Adrenal gland (tissue), 12 donors: ENCODE measurements around the gene SKOR1. TPM values are rescaled to one million over a fixed set of nuclear protein-coding genes. Genes with fewer than 3 reads are reported as not detected.

Experiments used
- DNase-seq, 7 donors: peaks; one replicate each; pipeline ENCODE4 v3.0.0-alpha.2; 2019 to 2020
- H3K27ac ChIP-seq, 5 donors: fragments of 200-600 bp; sonication (generic) in 4 of 5; 1 replicate in 3 of 5; 2 replicates in 2 of 5; pipeline versions ENCODE4 v1.5.1 to v1.8.0; 2016 to 2020; ENCODE audit warnings: mild to moderate bottlenecking in 1 of 5
- H3K27me3 ChIP-seq: fragments of 200-600 bp; 2 replicates; pipeline ENCODE4 v1.8.0; 2021
- H3K36me3 ChIP-seq, 2 donors: fragments of 200-600 bp; replicated peaks in 1 of 2; 1 replicate in 1 of 2; 2 replicates in 1 of 2; pipeline versions ENCODE4 v1.5.1 to v1.8.0; 2018 to 2022
- H3K4me1 ChIP-seq, 2 donors: fragments of 200-600 bp; replicated peaks in 1 of 2; 1 replicate in 1 of 2; 2 replicates in 1 of 2; pipeline versions ENCODE4 v1.5.1 to v1.8.0; 2018 to 2021
- H3K4me3 ChIP-seq, 4 donors: fragments of 200-600 bp; sonication (generic) in 3 of 4; one replicate each; pipeline ENCODE4 v1.5.1; 2016 to 2018
- H3K9me3 ChIP-seq, 3 donors: fragments of 200-600 bp; sonication (generic) in 1 of 3; replicated peaks in 1 of 3; 1 replicate in 2 of 3; 2 replicates in 1 of 3; pipeline versions ENCODE4 v1.5.1 to v1.8.0; 2016 to 2021
- CTCF ChIP-seq, 6 experiments: fragments of 450-650 bp in 4 of 6; fragments of 200-600 bp in 2 of 6; sonication (generic) in 1 of 6; IDR thresholded peaks; 1 replicate in 5 of 6; 2 replicates in 1 of 6; pipeline versions ENCODE4 v1.5.1 to v1.8.0; 2016 to 2021; ENCODE audit warnings: antibody characterized with exemption in 6 of 6, mild to moderate bottlenecking in 2 of 6, moderate library complexity in 1 of 6
- POLR2A ChIP-seq, 2 donors: fragments of 450-650 bp; IDR thresholded peaks; one replicate each; pipeline ENCODE4 v1.6.1; 2017; ENCODE audit warnings: antibody characterized with exemption in 2 of 2, mild to moderate bottlenecking in 2 of 2, moderate library complexity in 1 of 2
- WGBS, 4 donors: extraction: QIAGEN DNeasy Blood & Tissue Kit in 2 of 4; methylation state at CpG; one replicate each; pipeline versions ENCODE4 v1.1.5 to v1.1.7; 2013 to 2017; 5-methylcytosine and 5-hydroxymethylcytosine counted together
- intact Hi-C, 2 donors: fragments of 100-400 bp; cut with DNase I; formaldehyde crosslinking; loops; one replicate each; pipeline versions ENCODE4 v1.14.1 to v1.15.0; 2022 to 2023
- polyA plus RNA-seq, 3 donors: library from polyadenylated mRNA; stranded (reverse); fragments of 200-250 nt in 2 of 3; fragments of 350-450 nt in 1 of 3; fragmentation: Illumina TruSeq in 1 of 3; extraction: RNeasy Lipid Tissue Mini Kit (QIAGEN cat#74804) in 1 of 3; gene quantifications; one replicate each; pipeline ENCODE4 v1.2.3, GENCODE V29; 2013 to 2014
- total RNA-seq, 9 donors: library from RNA; depleted of rRNA in 4 of 9; stranded (reverse); fragments of >200 nt in 4 of 9; fragments of 120-200 nt in 1 of 9; fragmentation: NEBNext Ultra II Directional in 1 of 9; extraction: Animal tissue kit (Norgen Biotek cat#: 25700) in 1 of 9; gene quantifications; one replicate each; pipeline versions ENCODE4 v1.1.0 to v1.2.4, GENCODE V29; 2013 to 2023
- donor health status: healthy with polysubstance abuse.
- donor health status: Bipolar disorder and iron deficiency.
- donor health status: DM: yes; HTN: yes; CAD: no.
- donor health status: DM: no; HTN: no; CAD: no.
- donor health status: DM: no; HTN: no; CAD: no.
- donor health status: DM: yes; HTN: yes; CAD: no.

Gene SKOR1
- total and polyA plus RNA-seq, 12 donors: 0.17 to 1.3 (median 0.53) TPM; not detected in 1

- TF ChIP-seq CTCF (IDR thresholded peaks at IDR 0.05) (no peak), POLR2A (IDR thresholded peaks at IDR 0.05) (no peak)
- Histone ChIP-seq H3K36me3 (no peaks in the 10 kb centered on the region), H3K9me3 (no peaks in the 10 kb centered on the region), H3K27ac (no peak overlapping the region), H3K27me3 (no peaks in the 10 kb centered on the region), H3K4me1 (peaks cover 0 to 11% of the 10 kb centered on the region in 2 donors), H3K4me3 (no peak overlapping the region)
- 82 to 94% (median 84%) methylated on average over 4 of the region's 4 CpGs for WGBS, 4 donors
- intact Hi-C loops: loop anchor here (10.0 kb wide), 1 partner anchor 189 kb away; the partner anchor contains the start of gene PIAS1 (in 2 of the 2)
- no peak for DNase-seq
Measured at GRCh38 chr15:67865766-67866165, 40.5 kb downstream of the SKOR1 start.

- H3K4me1 ChIP-seq: no peaks in the 10 kb centered on the region
- H3K4me3 ChIP-seq: no peak overlapping the region
- H3K27me3 ChIP-seq: no peaks in the 10 kb centered on the region
- TF ChIP-seq CTCF (IDR thresholded peaks at IDR 0.05) (no peak), POLR2A (IDR thresholded peaks at IDR 0.05) (no peak)
- 85 to 94% (median 90%) methylated on average over 3 of the region's 3 CpGs for WGBS, 4 donors
- no peaks in the 10 kb centered on the region for H3K36me3 ChIP-seq
- no peaks in the 10 kb centered on the region for H3K9me3 ChIP-seq
- intact Hi-C loops: loop anchor here (10.0 kb wide), 2 partner anchors 75 to 185 kb away; partner anchors contain the start of gene PIAS1 (in 2 of the 2)
- peak in 1 of 7 donors; percentile 3 for DNase-seq
- H3K27ac ChIP-seq: no peak overlapping the region
Measured at GRCh38 chr15:67869701-67870100, 44.4 kb downstream of the SKOR1 start.

- Histone ChIP-seq H3K36me3 (no peaks in the 10 kb centered on the region), H3K27ac (no peak overlapping the region), H3K9me3 (no peaks in the 10 kb centered on the region), H3K27me3 (no peaks in the 10 kb centered on the region), H3K4me1 (no peaks in the 10 kb centered on the region), H3K4me3 (no peak overlapping the region)
- TF ChIP-seq POLR2A (IDR thresholded peaks at IDR 0.05) (no peak), CTCF (IDR thresholded peaks at IDR 0.05) (no peak)
- no peak for DNase-seq
- intact Hi-C loops: loop anchor here in 1 of 2 donors (10.0 kb wide), 1 partner anchor 74 kb away; no protein-coding TSS in a partner anchor
Measured at GRCh38 chr15:67870868-67871408, 45.6 kb downstream of the SKOR1 start.

GRCh38 chr15:67873777-67874176 lies 48.5 kb downstream of the SKOR1 start:
- Histone ChIP-seq H3K9me3 (no peaks in the 10 kb centered on the region), H3K4me1 (no peaks in the 10 kb centered on the region), H3K27me3 (no peaks in the 10 kb centered on the region), H3K4me3 (no peak overlapping the region), H3K36me3 (no peaks in the 10 kb centered on the region), H3K27ac (no peak overlapping the region)
- WGBS, 4 donors: 84 to 92% (median 87%) methylated on average over 3 of the region's 3 CpGs
- no peak for TF ChIP-seq CTCF (IDR thresholded peaks at IDR 0.05)
- TF ChIP-seq POLR2A (IDR thresholded peaks at IDR 0.05): no peak
- peak in 1 of 7 donors; percentile 2 for DNase-seq
- intact Hi-C loops: loop anchor here in 1 of 2 donors (10.0 kb wide), 1 partner anchor 71 kb away; no protein-coding TSS in a partner anchor
